Measurements from ENCODE around the gene CCDC175.
A peak's percentile ranks its signal among the peaks of the same experiment; 100 is the strongest.

- TF ChIP-seq CTCF (IDR thresholded peaks at IDR 0.05 in 2 of 3, conservative IDR thresholded peaks at IDR 0.05 in 1 of 3; ENCODE audit: borderline replicate concordance in 1 of 3, insufficient read depth in 1 of 3, low read depth in 2 of 3, low read length in 2 of 3) = peak; percentile 35 to 54 (median 47); a peak in 5 of 6 replicates
- no peak for TF ChIP-seq ZNF274 (IDR thresholded peaks at IDR 0.05; ENCODE audit: low read depth, low read length)
- peak; percentile 89 for TF ChIP-seq POLR2AphosphoS5 (IDR thresholded peaks at IDR 0.05; ENCODE audit: low read depth, low read length)
- TF ChIP-seq EGR1 (IDR thresholded peaks at IDR 0.05; ENCODE audit: low read depth) = 0 out of 2 replicates have a peak, but pooled peaks have one; percentile 31
These were observed 92.6 kb downstream of the CCDC175 start, which contains the start of the genes JKAMP and L3HYPDH for GRCh38 chr14:59483819-59484638.

Measured in HCT116 (cell line).